GM12873 (cell line): ENCODE results near the gene MICAL2.

Source experiments
- TF ChIP-seq, protein P1 (sequence below): IDR thresholded peaks from 2 replicates; pipeline ENCODE4 v1.5.1; 2012; ENCODE audit warnings: low read depth, mild to moderate bottlenecking, moderate library complexity, low read length, control low read depth; ENCODE audit not compliant: insufficient read depth; ENCODE audit errors: missing control alignments

MICAL2 gene

DNA sequence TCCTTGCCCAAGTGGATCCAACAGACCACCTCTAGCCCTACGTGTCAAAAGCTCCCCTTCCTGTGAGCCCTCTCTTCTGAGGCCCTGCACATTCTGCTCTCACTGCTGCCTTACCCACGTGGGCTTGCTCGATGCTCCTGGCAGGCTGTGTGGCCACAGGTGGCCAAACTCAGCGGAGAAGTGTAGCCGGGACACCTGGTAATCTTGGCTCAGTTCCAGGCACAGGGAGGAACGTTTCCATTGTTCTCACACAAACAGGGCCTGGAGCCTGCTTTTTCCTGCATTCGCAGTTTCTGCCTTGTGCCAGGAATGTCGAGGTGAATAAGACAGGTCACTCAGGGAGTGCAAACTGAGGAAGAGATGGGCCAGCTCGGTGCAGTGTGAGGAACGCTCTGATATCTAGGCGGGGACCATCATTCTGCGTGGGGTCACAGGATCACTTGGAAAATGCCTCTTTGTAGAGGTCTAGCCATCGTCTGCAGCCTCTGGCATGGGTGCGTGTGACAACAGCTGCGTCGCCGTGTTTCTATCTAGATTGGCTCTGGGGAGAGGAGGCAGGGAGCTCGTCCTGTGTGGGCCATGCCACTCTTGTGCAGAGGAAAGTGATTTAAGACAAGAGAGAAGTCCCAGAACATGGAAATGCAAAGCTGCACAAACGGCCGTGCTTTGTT, 139.3 kb downstream of the MICAL2 start:
- TF ChIP-seq, protein P1, sequence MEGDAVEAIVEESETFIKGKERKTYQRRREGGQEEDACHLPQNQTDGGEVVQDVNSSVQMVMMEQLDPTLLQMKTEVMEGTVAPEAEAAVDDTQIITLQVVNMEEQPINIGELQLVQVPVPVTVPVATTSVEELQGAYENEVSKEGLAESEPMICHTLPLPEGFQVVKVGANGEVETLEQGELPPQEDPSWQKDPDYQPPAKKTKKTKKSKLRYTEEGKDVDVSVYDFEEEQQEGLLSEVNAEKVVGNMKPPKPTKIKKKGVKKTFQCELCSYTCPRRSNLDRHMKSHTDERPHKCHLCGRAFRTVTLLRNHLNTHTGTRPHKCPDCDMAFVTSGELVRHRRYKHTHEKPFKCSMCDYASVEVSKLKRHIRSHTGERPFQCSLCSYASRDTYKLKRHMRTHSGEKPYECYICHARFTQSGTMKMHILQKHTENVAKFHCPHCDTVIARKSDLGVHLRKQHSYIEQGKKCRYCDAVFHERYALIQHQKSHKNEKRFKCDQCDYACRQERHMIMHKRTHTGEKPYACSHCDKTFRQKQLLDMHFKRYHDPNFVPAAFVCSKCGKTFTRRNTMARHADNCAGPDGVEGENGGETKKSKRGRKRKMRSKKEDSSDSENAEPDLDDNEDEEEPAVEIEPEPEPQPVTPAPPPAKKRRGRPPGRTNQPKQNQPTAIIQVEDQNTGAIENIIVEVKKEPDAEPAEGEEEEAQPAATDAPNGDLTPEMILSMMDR: no peak

DNA sequence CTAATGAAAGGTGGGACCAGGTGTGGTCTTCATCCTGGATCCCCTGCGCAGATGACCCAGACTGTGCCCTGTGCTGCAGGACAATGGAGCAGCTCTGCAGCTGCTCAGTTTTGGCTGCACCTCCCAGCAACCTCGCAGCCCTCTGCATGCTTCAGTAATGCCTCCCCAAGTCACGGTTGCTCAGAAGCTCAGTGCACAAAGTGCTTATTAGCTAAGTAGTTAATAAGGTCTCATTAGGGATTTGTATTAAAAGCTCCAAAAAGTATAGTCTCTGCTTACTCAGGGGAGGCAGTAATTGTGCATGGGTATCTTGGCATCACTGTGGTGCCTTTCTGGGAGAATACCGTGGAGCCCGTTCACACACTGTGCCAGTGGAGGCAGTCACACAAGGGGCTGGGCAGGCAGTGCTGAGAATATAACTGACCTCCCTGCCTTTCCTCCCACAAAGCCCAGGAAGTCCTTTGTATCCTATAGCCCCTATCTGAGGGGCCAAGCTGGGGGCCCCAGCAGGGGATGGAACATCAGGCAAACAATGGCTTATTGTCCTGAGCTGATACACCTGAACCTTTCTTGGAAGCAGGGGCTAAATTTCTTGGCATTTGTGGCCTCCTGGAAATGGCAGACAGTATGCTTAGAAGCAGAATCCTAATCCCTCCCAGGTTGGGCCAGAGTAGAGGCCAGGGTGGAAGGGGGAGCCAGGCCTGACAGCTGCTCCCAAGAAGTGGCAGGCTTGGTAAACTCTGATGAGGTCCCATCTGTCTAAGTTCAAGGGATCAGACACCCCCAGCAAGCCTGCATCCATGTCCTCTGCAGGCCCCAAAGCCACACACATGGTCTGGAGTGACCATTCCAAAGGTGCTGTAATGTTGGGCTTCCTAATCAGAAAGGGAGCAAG, 141.5 kb downstream of the MICAL2 start:
- TF ChIP-seq, protein P1: no peak

DNA sequence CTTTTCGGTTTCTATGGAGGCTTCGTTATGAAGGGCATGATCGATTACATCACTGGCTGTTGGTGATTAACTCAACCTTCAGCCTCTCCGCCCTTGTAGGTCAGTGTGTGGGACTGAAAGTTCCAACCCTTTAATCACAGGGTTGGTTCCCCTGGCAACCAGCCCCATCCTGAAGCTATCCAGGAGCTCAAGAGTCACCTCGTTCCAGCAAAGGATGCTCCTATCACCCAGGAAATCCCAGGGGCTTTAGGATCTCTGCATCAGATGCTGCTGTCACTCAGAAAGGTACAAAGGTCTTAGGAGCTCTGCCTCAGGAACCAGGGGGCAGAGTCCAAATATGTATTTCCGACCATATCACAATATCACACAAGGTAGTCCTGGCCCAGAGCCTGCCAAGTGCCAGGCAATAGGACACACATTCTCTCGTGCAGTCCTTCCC, 143.5 kb downstream of the MICAL2 start:
- TF ChIP-seq, protein P1: no peak

DNA sequence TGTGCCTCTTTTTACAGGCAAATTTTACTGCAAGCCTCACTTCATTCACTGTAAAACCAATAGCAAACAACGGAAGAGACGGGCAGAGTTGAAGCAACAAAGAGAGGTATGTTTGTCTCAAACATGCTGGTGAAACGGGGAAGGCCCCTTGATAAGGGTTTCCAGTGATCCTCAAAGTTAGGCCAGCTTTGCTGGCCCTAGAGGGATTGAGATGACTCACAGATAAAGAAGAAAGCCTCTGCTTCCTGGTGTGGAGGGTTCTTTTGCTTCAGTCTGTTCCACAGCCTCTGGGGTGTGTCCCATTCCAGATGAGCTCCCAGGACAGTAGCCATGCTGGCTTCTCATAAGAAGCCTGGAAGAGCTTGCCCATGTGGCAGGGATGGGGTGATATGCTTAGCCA, 148.1 kb downstream of the MICAL2 start:
- TF ChIP-seq, protein P1: no peak

DNA sequence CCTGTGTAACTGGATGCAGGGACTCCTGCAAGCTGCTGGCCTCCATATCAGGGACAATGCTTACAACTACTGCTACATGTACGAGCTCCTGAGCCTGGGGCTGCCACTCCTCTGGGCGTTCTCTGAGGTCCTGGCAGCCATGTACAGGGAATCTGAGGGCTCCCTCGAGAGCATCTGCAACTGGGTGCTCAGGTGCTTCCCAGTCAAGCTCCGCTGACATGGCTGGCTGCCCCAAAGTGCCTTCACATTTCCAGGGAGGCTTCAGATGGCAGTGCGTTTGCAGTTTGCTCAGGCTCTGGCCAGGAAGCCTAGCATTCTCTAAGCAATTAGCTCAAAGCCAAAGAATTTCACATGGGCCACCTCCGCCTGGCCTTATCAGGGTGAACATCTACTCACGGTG, 149.6 kb downstream of the MICAL2 start:
- TF ChIP-seq, protein P1: no peak

DNA sequence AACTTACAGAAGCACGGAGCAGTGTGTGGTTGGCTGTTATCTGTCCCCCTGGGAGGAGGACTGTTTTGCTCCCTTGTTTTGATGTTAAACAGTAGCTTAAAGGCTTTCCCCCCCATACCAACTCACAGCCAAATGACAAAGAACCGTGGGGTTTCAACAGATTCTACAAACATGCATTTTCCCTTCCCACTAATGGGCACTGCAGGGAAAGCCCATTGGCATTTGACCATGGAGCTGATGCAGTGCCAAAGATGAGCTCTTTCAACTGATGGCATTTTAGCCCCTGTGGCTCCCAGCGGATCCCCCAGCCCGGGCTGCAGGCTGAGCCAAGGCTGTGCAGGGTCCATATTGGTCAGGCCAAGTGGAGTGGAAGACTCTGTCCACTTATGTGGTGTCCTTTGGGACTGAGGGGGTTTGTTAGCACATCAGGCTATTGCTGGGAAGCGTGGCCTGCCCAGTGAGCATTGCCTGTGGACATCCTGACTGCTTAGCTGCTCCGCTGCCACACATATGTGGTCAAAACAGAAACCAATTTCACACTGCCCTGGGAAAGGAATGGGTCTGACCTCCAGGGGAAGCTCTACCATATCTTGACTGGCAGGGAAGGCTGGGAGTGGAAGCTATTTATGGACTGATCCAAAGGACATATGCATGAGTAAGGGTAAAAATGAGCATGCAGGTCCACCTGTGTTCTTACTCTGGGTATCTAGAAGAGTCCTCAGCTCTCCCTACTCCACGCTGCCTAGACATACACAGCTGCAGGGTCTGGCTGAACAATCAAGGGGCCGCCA, 150.5 kb downstream of the MICAL2 start:
- TF ChIP-seq, protein P1: no peak

DNA sequence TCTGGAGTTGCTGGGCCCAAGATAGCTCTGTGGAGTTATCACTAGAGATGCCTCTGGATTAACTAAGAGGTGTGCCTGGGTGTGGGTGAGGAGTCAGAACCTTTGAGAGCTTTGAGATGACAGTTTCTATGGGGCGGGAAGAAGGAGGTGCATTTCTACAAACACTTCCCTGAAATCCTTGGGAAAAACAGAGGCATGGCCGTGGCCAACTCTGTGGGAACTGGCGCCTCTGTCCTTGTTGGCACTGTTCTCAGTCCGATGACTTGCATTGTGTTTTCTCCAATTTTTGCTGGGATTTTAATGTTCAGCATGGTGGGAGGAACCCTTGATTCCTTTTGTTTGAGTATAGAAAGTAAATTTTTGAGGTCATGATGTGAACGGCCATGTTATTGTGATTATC, 151.2 kb downstream of the MICAL2 start:
- TF ChIP-seq, protein P1: no peak
